Measurements from ENCODE around the gene THADA. TPM values are rescaled to one million over a fixed set of nuclear protein-coding genes. Genes with fewer than 3 reads are reported as not detected.
"Not testable (repeated sequence)": the region's sequence is repeated elsewhere in the genome, so short reads cannot be mapped to it uniquely, and the experiment has no call there.

THADA gene
- total and polyA plus RNA-seq, 2 experiments from 2014 or later, result 10.8 to 18.8 TPM

DNA sequence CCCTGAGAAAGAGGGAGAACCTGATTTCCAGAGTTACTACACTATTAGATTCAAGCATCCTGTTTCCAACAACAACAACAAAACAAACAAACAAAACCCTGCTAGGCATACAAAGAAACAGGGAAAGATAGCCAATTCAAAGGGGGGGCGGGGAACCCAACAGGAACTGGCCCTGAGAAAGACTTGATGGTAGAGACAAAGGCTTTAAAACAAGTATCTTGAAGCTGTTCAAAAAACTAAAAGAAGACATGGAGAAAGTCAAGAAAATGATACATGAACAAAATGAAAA, 147.1 kb downstream of the THADA start:
- no peaks in the 10 kb centered on the region for H3K36me3 ChIP-seq (replicated peaks; ENCODE audit: insufficient read depth, low read depth)
- no peaks in the 10 kb centered on the region for H3K9me3 ChIP-seq (ENCODE audit: low read depth)
- no peak overlapping the region for H2AFZ ChIP-seq
- no peak overlapping the region for H3K4me3 ChIP-seq
- H3K27me3 ChIP-seq, result no peaks in the 10 kb centered on the region
- no peaks in the 10 kb centered on the region for H3K9me2 ChIP-seq (replicated peaks; ENCODE audit: insufficient read depth)
- peaks cover 6% of the 10 kb centered on the region for H3K4me1 ChIP-seq (ENCODE audit: insufficient read depth)
- no peak for DNase-seq (ENCODE audit: low spot score)
- no peaks in the 10 kb centered on the region for H4K20me1 ChIP-seq (ENCODE audit: insufficient read depth, poor library complexity, severe bottlenecking)
- H3K79me2 ChIP-seq, result no peaks in the 10 kb centered on the region
- 89% methylated on average over 1 of the region's 1 CpG for WGBS (ENCODE audit: low lambda C conversion rate, missing lambda C conversion rate)
- H3K27ac ChIP-seq, result no peak overlapping the region
- no peak overlapping the region for H3K4me2 ChIP-seq
- no peak for TF ChIP-seq EZH2 (IDR thresholded peaks at IDR 0.05; ENCODE audit: borderline replicate concordance)
- no peak for TF ChIP-seq EZH2phosphoT487 (IDR thresholded peaks at IDR 0.05; ENCODE audit: low read depth, severe bottlenecking, unreplicated experiment)

DNA sequence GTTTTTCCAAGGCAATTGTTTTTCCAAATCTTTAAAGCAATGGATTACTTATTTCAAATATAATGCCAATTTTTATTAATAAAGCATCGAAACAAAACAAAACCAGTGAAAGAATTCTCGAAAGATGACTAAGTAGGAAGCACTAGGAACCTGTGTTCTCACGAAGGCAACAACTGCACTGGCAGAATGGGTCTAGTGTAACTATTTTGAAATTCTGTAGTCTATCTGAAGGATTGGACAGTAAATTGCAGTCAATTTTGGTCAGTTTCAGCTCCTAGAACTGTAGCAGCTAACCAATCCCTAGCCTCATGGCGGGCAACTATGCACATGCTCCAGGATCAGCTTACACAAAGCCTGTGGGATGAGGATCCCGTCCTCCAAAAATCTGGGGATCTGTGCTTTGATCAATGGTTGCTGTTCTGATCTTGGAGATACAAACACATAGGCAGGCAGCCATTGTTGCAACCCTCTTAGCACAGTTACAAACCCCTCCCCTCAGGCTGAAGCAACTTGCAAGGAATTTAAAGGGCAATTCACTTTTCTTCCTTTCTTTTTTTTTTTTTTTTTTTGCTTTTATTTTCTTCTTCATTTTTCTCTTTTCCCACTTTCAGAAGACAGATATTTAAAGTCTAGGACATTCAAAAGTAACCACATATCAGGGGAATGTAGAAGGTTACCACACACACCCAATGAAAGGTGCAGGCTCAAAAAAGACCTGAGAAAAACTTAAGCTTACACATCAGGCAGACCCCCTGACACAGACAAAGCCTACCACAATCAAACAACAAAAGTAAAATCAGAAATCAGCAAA, 147.6 kb downstream of the THADA start:
- DNase-seq (ENCODE audit: low spot score), result no peak
- Histone ChIP-seq H4K20me1 (ENCODE audit: insufficient read depth, poor library complexity, severe bottlenecking) (no peaks in the 10 kb centered on the region), H3K9me2 (replicated peaks; ENCODE audit: insufficient read depth) (no peaks in the 10 kb centered on the region), H3K9me3 (ENCODE audit: low read depth) (no peaks in the 10 kb centered on the region), H3K27ac (no peak overlapping the region), H3K36me3 (replicated peaks; ENCODE audit: insufficient read depth, low read depth) (no peaks in the 10 kb centered on the region), H3K27me3 (no peaks in the 10 kb centered on the region), H2AFZ (no peak overlapping the region), H3K4me3 (no peak overlapping the region), H3K4me2 (no peak overlapping the region), H3K4me1 (ENCODE audit: insufficient read depth) (peaks cover 5% of the 10 kb centered on the region), H3K79me2 (no peaks in the 10 kb centered on the region)
- no peak for TF ChIP-seq EZH2 (IDR thresholded peaks at IDR 0.05; ENCODE audit: borderline replicate concordance)
- TF ChIP-seq EZH2phosphoT487 (IDR thresholded peaks at IDR 0.05; ENCODE audit: low read depth, severe bottlenecking, unreplicated experiment), result no peak
- TF ChIP-seq, protein P1, sequence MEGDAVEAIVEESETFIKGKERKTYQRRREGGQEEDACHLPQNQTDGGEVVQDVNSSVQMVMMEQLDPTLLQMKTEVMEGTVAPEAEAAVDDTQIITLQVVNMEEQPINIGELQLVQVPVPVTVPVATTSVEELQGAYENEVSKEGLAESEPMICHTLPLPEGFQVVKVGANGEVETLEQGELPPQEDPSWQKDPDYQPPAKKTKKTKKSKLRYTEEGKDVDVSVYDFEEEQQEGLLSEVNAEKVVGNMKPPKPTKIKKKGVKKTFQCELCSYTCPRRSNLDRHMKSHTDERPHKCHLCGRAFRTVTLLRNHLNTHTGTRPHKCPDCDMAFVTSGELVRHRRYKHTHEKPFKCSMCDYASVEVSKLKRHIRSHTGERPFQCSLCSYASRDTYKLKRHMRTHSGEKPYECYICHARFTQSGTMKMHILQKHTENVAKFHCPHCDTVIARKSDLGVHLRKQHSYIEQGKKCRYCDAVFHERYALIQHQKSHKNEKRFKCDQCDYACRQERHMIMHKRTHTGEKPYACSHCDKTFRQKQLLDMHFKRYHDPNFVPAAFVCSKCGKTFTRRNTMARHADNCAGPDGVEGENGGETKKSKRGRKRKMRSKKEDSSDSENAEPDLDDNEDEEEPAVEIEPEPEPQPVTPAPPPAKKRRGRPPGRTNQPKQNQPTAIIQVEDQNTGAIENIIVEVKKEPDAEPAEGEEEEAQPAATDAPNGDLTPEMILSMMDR (IDR thresholded peaks at IDR 0.05; ENCODE audit: poor library complexity), result no peak
- WGBS (ENCODE audit: low lambda C conversion rate, missing lambda C conversion rate), result 87% methylated on average over 5 of the region's 5 CpGs

DNA sequence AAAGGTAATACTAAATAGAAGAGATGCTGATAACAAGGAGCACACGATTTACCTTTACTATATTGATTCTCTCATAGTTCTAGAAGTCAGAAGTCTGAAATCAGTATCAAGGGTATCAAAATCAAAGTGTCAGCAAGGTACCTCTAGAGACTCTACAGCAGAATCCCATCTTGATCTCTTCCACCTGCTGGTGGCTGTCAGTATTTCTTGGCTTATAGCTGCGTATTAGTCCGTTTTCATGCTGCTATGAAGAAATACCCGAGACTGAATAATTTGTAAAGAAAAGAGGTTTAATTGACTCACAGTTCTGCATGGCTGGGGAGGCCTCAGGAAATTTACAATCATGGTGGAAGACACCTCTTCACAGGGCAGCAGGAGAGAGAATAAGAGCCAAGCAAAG, 149.1 kb downstream of the THADA start:
- H3K79me2 ChIP-seq; H2AFZ ChIP-seq; H3K4me2 ChIP-seq; H3K4me3 ChIP-seq; H3K4me1 ChIP-seq (ENCODE audit: insufficient read depth); H3K9me3 ChIP-seq (ENCODE audit: low read depth); H3K27ac ChIP-seq; H3K36me3 ChIP-seq (replicated peaks; ENCODE audit: insufficient read depth, low read depth); H4K20me1 ChIP-seq (ENCODE audit: insufficient read depth, poor library complexity, severe bottlenecking); H3K9me2 ChIP-seq (replicated peaks; ENCODE audit: insufficient read depth); DNase-seq (ENCODE audit: low spot score); H3K27me3 ChIP-seq: not testable (repeated sequence)
- 92% methylated on average over 4 of the region's 4 CpGs for WGBS (ENCODE audit: low lambda C conversion rate, missing lambda C conversion rate)

DNA sequence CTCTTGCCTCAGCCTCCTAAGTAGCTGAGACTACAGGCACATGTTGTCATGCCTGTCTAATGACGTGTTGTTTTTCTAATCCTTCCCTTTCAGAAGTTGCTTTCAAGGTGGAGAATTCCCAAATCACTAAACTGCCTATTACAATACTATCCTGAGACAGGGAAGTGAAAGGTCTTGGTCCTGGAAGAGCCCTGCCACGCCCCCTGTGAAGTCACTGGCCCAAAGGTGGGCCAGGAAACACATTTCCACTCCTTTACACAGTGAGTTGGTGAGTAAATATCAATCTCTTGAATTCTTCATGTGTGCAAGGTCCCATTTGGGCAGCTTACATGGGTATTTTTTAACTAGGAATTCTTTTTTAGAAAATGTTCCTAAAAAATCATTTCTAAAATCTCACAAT, 150.1 kb downstream of the THADA start:
- no peak overlapping the region for H3K4me2 ChIP-seq
- DNase-seq (ENCODE audit: low spot score), result no peak
- H2AFZ ChIP-seq, result no peak overlapping the region
- no peak overlapping the region for H3K27ac ChIP-seq
- no peak overlapping the region for H3K4me3 ChIP-seq
- no peaks in the 10 kb centered on the region for H3K27me3 ChIP-seq
- H3K79me2 ChIP-seq, result no peaks in the 10 kb centered on the region
- TF ChIP-seq EZH2phosphoT487 (IDR thresholded peaks at IDR 0.05; ENCODE audit: low read depth, severe bottlenecking, unreplicated experiment) (no peak), EZH2 (IDR thresholded peaks at IDR 0.05; ENCODE audit: borderline replicate concordance) (no peak)
- TF ChIP-seq, protein P1 (IDR thresholded peaks at IDR 0.05; ENCODE audit: poor library complexity), result no peak
- no peaks in the 10 kb centered on the region for H3K9me2 ChIP-seq (replicated peaks; ENCODE audit: insufficient read depth)
- H3K9me3 ChIP-seq (ENCODE audit: low read depth), result no peaks in the 10 kb centered on the region
- H4K20me1 ChIP-seq (ENCODE audit: insufficient read depth, poor library complexity, severe bottlenecking), result no peaks in the 10 kb centered on the region
- peaks cover 5% of the 10 kb centered on the region for H3K4me1 ChIP-seq (ENCODE audit: insufficient read depth)
- 100% methylated on average over 2 of the region's 2 CpGs for WGBS (ENCODE audit: low lambda C conversion rate, missing lambda C conversion rate)
- H3K36me3 ChIP-seq (replicated peaks; ENCODE audit: insufficient read depth, low read depth), result no peaks in the 10 kb centered on the region

Measured in hepatocyte (in vitro differentiated cells).